ENCODE measurements around the gene PPP4R1.
A peak's percentile ranks its signal among the peaks of the same experiment; 100 is the strongest.

Gene PPP4R1

DNA sequence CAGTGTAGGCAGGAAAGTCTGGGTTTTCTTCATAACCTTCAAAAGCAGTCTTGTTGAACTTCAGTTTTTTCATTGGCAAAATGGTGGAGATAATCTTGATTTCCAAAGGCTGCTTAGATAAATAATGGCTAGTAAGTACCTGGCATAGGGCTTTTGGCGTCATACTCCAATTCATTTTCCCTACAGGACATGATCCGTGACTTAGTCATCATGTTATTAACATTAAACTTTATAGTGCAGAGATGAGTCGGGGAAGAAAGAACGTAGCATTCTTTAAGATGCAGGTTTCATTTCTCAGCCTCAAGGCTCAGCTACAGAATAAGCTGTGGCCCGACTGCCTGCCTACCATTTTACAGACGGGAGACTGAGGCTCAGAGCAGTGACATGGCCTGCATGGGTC, 75.1 kb downstream of the PPP4R1 start:
- DNase-seq, result no peak

DNA sequence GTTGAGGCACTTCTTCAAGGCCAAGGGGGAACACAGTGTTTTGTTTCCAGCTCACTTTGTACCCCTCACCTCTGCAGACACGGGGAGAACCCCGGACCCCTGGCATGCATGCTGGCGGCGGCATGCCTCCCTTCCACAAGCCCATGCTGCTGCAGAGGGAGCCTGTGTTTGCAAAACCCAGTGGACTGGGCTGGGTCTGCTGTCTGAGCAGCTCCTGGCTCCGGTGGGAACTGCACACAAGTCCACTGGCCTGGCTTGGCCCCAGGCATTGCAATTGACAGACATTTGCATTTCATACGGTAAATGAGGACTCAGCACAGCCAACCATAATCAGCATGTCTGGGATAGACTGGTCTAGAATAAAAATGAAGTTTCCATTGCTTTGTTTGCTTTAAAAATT, 76.7 kb downstream of the PPP4R1 start:
- DNase-seq, result no peak

DNA sequence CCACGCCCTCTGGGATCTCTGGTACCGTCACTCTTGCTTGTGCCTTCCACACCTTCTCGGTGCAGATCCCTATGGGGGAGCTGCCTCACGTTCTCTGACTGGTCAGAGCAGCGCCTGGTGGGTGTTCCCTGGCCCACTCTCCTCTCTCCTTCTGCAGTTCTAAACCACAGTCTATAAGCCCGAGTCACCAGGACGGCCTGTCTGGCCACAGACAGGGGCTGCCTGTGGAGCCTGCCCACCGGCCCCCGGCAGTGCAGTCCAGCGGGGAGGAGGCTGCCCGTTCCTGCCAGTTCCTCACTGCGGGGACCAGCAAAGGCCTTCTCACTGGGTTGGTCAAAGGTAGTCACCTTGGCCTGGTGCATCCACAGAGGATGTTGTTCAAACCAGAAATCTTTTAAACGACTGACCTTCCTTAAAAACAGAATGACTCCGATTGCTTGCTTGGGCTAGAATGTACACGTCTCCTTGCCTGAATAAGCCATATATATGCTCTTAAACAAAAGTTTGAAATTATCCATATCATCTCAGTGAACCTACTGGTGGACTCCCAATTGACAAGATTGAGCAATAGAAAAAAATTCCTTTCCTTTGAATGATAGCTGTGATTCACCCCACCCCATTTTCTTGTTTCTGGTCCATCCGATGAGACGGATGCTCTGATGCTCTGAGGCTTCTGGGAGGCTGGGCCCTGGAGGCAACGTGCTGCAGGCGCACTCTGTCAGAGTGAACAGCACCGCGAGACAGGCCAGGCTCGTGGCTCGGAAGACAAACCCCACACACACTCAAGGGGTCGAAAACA, 77.8 kb downstream of the PPP4R1 start:
- DNase-seq, result no peak

DNA sequence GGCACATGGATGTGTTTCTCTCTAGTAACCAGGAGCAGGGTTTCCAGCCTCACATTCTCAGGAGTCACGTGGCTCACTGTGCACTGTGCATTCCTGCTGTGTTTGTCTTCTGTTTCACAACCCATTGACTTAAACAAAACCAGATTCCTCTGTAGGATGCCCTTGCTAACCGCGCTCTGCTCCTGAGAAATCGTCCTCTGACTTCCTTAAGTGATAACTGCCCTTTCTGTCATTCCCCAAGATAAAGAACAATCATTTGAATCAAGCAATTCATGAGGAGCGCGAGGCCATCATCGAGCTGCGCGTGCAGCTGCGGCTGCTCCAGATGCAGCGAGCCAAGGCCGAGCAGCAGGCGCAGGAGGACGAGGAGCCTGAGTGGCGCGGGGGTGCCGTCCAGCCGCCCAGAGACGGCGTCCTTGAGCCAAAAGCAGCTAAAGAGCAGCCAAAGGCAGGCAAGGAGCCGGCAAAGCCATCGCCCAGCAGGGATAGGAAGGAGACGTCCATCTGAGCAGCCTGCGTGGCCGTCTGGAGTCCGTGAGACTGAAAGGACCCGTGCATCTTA, 78.8 kb downstream of the PPP4R1 start:
- no peak for DNase-seq

DNA sequence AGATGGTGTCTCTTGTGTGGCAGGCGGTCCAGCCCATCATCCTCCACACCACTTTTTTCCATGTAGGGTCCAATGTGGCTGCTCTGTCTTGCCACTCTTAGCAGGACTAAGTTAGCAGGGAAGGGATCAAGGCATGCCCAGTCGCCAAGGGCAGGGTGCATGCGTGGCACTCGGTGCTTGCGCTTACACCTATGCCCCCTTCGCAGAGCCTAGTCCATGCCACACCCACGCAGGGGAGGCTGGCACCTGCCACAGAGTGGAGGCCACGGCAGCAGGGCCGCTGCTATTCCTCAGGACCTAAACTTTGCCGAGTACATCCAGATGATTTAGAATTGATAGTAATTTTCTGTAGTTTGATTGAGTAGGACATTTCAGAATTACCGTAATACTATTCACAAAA, 79.5 kb downstream of the PPP4R1 start:
- DNase-seq, result no peak

DNA sequence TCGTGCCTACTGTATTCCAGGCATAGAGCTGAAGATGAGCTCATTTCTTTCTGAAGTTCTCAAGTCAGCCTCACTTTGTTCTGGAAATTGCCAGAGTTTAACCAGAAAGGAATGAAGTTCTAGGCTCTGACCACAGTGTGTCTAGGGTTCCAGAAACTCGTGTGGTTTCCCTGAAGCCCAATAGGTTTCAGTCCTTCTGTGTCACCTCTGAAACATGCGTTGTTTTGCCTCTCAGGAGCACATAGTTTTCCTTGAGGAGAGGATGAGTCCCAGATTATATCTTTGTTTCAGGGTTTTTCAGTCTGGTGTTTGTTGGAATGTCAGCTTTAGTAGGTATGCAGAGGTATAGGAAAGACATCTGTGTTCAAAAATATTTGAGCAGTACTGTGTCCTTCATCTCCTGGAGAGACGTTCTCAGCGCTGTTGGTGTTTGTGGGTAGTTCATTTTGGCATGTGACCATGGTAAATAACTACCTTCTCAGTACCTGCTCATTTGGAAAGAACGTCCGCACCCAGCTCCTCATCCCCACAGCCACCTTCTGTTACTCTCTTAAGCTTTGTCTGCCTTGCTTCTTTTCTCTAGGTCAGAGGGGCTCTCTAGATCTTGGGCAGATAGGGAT, 82.5 kb downstream of the PPP4R1 start:
- no peak for DNase-seq

DNA sequence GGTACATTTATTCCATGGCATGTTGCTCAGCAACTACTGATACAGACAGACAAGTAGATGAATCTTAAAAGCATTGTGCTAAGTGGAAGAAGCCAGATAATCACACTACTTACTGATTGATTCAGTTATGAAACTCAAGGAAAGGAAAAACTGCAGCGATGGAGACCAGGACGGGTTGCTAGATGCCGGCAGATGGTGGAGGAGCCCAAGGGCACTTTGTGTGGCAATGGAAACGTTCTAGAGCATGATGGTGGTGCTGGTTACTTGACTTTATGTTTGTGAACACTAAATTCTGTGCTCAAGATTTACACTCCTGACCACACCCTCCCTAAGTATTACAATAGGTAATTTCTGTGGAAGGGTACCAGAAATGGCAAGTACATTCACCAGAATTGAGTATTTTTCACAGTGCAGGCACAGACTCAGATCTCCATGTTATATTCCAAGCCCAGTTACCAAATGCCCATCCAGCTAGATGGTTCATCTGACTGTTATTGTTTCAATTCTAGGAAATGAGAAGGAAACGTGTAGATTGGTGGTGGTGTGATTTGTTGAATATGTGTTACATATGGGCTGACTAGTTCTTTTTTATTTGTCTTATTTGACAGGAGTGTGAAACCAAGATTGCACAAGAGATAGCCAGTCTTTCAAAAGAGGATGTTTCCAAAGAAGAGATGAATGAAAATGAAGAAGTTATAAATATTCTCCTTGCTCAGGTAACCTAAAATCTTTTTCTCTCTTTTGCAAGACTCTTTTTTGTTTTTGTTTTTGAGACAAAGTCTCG, 83.9 kb downstream of the PPP4R1 start:
- DNase-seq, result peak; percentile 12

DNA sequence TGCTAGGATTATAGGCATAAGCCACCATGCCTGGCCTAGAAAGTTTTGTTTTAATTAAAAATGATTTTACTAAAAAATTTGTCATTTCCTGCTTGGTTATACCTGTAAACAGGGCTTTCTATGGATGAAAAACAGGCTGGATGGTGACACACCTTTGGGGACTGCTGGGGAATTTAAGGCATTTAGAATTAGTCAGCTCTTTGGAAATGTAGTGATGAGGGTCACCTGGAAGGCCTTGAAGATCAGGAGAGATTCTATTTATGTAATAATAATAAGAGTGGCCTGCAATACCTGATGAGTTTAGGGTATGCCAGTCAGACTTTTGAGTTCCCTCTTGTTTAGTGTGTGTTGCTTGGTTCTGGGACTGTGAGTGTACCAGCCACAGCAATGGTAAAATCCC, 87.9 kb downstream of the PPP4R1 start:
- DNase-seq, result no peak

DNA sequence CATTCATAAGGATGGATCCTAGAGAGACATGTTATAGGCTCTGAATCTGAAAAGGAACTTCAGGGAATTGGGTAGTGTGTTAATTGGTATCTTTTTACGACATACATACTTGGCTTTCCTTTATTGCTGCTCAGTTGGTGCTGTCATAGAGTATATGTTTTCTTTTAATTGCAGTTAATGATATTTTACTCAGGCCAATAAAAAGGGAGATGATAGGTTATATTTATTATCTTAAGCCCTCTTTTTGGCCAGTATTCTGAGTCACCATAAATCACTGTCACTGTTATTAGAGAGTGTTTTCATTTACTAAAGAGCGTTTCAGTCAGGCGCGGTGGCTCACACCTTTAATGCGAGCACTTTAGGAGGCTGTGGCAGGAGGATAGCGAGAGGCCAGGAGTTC, 91.4 kb downstream of the PPP4R1 start:
- DNase-seq, result no peak

DNA sequence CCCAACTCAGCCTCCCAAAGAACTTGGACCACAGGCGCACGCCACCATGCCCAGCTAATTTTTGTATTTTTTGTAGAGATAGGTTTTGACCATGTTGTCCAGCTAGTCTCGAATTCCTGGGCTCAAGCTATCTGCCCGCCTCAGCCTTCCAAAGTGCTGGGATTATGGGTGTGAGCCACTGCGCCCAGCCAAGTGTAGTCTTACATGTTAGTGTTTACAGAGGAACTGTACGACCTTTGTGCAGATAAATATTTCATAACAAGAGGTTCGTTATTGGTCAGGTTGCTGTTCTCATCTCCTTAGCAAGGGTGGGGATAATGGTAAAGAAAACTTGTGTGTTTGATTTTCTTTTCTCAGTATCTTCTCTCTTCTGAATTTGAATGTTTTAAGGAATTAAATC, 92.6 kb downstream of the PPP4R1 start:
- DNase-seq, result no peak

DNA sequence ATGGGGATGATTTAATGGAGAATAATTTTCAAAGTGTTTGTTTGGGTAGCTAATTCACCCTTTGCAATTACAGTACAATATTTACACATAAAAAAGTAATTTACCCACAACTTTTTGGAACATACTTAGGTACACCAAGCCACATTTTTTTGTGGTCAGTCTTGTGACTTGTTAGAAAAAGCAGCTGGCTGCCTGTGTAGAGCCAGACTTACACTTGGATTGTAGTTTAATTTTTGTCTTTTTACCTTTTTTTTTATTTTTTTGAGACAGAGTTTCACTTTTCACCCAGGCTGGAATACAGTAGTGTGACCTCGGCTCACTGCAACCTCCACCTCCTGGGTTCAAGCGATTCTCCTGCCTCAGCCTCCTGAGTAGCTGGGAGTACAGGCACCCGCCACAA, 93.7 kb downstream of the PPP4R1 start:
- DNase-seq, result no peak

DNA sequence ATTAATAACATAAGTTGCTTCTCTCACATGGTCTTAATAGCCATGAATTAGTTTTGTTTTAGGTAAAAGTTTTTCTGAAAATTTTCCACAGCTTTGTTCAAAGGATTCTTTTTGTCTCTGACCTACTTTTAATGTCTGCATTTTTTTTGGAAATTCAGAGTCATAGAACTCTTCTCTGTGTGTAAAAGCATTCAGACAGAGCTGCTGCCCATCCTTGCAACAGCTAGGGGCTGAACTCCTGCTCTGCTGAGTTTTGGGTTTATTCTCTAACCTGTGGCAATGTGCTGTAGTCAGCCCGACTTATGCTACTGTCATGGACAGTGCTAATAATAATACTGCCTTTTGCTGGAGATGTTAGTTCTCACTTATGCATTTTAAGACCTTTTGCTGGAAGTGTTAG, 95.0 kb downstream of the PPP4R1 start:
- DNase-seq, result no peak

DNA sequence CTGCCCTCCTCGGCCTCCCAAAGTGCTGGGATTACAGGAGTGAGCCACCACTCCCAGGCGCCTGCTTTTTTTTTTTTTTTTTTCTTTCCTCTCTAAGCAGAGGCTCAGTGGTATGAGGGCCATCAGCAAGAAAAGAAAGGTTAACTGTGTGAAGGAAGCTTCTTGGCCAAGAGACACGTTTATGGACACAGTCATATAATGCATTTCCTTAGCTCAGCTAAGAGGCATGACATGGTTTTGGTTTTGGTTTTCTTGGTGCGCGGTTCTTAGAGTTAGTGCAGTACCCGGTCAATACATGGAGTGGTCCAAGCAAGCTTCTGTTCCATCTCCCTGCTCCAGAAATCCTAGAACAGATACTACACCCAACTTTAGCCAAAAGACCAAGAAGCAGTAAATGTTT, 96.5 kb downstream of the PPP4R1 start:
- DNase-seq, result peak; percentile 13

DNA sequence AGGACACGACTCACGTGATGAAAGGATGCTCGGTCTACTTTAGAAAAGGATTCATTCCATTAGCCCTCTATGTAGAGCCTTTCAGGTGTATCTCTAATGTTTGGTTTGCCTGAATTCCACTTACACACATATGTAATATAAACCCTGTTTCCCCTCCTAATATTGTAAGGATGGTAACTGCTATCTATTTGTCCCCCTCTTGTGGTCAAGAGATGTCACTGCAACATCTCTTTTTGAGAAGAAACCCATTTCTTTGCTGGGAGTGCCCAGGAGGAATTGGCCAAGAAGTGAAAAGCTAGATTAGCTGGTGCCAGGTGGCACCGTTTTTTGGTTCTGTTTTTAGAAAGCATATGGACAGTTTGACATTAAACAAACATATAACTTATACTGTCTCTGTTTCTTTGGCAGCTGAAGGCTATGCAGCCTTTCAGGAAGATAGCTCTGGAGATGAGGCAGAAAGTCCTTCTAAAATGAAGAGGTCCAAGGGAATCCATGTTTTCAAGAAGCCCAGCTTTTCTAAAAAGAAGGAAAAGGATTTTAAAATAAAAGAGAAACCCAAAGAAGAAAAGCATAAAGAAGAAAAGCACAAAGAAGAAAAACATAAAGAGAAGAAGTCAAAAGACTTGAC, 97.8 kb downstream of the PPP4R1 start:
- DNase-seq, result peak; percentile 51

DNA sequence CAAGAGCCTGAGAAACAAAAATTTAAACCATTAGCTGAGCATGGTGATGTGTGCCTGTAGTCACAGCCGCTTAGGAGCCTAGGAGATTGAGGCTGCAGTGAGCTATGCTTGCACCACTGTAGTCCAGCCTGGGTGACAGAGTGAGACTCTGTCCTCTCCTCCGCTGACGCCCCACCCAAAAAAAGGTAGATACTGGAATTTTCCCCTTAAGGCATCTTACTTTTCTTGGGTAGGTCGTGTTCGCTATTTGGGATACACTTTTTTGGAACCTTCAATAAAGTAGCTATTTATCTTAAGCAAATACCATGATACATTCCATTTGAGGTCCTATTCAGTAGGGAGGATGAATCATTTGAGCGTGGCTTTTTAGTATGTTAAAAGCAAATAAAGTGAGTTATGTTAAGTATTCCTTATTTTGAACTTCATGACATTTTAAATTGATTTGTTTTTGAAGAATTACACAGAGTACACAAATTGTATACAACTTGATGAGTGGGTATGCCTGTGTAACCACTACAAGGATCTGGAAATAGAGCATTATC, 100.3 kb downstream of the PPP4R1 start:
- no peak for DNase-seq

DNA sequence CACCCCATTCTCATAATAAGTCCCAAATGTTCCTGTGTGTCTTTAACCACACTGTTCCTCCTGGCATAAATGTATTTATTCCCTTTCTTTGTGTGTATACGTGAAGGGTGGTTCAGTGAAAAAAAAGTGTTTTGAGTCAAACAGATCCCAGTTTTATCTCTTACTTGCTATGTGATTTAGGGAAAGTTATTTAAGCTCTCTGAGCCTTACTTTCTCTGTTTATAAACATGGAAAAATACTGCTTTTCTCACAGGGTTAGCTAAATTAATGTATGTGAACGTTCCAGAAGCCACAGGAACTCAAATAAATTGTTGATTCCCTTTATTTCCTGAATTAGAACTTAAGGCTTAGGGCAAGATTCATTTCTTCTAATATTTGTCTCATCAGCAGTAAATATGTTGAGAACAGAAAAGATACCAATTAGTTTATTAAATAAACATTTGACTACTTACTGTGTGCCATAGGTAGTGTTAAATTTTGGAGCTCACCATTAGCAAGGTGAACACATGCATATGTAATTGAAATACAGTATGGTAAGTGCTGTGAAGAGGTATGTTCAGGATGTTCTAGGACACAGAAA, 105.8 kb downstream of the PPP4R1 start:
- no peak for DNase-seq

DNA sequence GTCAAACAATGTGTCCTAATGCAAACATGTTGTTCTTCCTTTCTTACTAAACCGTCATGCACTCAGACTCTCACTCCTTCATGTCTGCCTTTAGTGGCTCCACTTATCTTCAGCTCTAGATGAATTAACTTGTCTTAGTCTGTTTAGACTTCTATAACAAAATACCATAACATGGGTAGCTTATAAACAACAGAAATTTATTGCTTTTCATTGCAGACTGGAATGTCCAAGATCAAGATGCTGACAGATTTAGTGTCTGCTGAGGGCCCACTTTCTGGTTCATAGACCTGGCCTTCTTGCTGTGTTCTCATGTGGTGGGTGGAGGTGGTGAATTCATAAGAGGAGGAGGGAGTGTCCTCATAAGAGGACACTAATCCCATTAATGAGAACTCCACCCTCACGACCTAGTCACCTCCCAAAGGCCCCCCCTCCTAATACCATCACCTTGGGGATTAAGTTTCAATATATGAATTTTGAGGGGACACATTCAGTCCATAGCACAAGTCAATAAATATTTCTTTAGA, 106.7 kb downstream of the PPP4R1 start:
- no peak for DNase-seq

DNA sequence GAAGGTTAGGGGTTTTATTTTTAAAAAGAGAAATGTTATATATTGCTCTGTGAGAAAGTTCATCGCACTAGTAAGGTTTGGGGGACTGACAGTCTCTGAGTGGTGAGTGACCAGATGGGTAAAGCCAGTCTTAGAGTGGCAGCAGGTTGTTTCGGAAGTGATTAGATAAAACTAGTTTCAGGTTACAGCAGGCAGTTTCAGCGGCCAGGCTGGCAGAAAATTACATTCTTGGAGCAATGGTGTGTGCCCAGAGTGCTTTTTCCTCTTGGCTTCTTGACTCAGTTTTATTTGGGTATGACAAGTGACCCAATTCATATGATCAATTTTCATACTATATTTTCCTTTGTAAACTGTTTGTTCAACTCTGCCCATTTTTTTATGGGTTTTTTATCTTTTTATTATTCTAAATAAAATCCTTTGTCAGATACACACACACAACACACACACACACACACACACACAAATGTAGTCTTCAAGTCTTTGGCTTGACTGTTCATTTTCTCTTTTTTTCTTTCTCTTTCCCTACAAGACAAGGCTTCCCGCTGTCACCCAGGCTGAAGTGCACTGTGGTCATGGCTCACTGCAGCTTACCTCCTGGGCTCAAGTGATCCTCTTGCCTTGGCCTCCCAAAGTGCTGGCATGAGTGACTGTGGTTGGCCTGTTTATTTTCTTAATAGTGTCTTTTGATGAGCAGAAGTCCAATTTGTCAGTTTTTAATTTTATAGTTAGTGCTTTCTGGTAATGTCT, 108.1 kb downstream of the PPP4R1 start:
- DNase-seq, result no peak

All from activated CD4-positive, alpha-beta T cell treated with anti-CD3 and anti-CD28 coated beads, Interleukin-10, Interleukin-2, amounts not matched to agents 100 ng/mL and 50 ng/mL, durations not matched to agents 16 hours and 8 hours (primary cell).